ENCODE results near the gene KIDINS220. TPM values are rescaled to one million over a fixed set of nuclear protein-coding genes. Genes with fewer than 3 reads are reported as not detected.

Gene KIDINS220
- total RNA-seq, 1 experiment from 2014 or later = 29.3 TPM

GRCh38 chr2:8850845-8851487 lies 13.6 kb upstream of the KIDINS220 start:
- Histone ChIP-seq H3K9me3 (ENCODE audit: control insufficient read depth, low read depth, low read length) (no peaks in the 10 kb centered on the region), H3K18ac (ENCODE audit: insufficient read length, low read depth, low read length) (no peak overlapping the region), H2BK120ac (ENCODE audit: low read depth, low read length, poor library complexity, severe bottlenecking) (no peak overlapping the region), H4K20me1 (ENCODE audit: control insufficient read depth, insufficient read depth, insufficient read length) (no peaks in the 10 kb centered on the region), H3K4me2 (ENCODE audit: insufficient read depth, insufficient read length, low read length) (no peak overlapping the region), H3K27me3 (ENCODE audit: insufficient read depth, low read length) (no peaks in the 10 kb centered on the region), H2BK5ac (ENCODE audit: insufficient read length, low read length) (no peak overlapping the region), H2AFZ (ENCODE audit: low read length) (no peak overlapping the region), H3T11ph (ENCODE audit: low read length) (no peak overlapping the region), H4K8ac (replicated peaks; ENCODE audit: insufficient read length, low read depth, low read length) (no peak overlapping the region), H3K9ac (ENCODE audit: extremely low read depth, insufficient read length, low read length) (no peak overlapping the region), H3K4me1 (ENCODE audit: insufficient read depth, low read length) (no peaks in the 10 kb centered on the region), H4K91ac (ENCODE audit: insufficient read length, low read depth, low read length) (no peak overlapping the region), H3K79me2 (ENCODE audit: insufficient read depth, low read length) (no peaks in the 10 kb centered on the region), H3K27ac (ENCODE audit: insufficient read length, low read depth, low read length) (no peak overlapping the region), H3K23me2 (ENCODE audit: insufficient read length, low read depth, low read length, poor library complexity, severe bottlenecking) (no peaks in the 10 kb centered on the region), H4K5ac (ENCODE audit: insufficient read length, low read depth, low read length) (no peak overlapping the region), H3K56ac (ENCODE audit: insufficient read length, low read depth, low read length) (no peak overlapping the region), H3K23ac (ENCODE audit: insufficient read length, low read depth, low read length) (no peak overlapping the region), H3K14ac (ENCODE audit: insufficient read depth, low read length) (no peak overlapping the region), H2AK5ac (ENCODE audit: insufficient read length, low read length) (no peak overlapping the region), H2BK20ac (ENCODE audit: low read depth, low read length, poor library complexity, severe bottlenecking) (no peak overlapping the region), H3K79me1 (ENCODE audit: insufficient read depth, low read depth, low read length, poor library complexity, severe bottlenecking) (no peaks in the 10 kb centered on the region), H2BK15ac (ENCODE audit: low read depth, low read length) (no peak overlapping the region), H2BK12ac (ENCODE audit: insufficient read length, low read depth, low read length) (no peak overlapping the region), H3K4ac (ENCODE audit: low read depth, low read length) (no peak overlapping the region)
- Mint-ChIP-seq H3K4me1 (peaks cover 6 to 11% of the 10 kb centered on the region in 2 experiments), H3K27me3 (ENCODE audit: low read depth) (no peaks in the 10 kb centered on the region; the same call in none of the 2 replicates), H3K4me3 (no peak overlapping the region), H3K36me3 (ENCODE audit: insufficient read depth in 1 of 3, low read depth in 3 of 3) (peaks cover 0 to 3% (median 0%) of the 10 kb centered on the region in 3 experiments; a peak in 2 of 7 replicates), H3K9me3 (no peaks in the 10 kb centered on the region), H3K27ac (no peak overlapping the region)
- DNase-seq = no peak
- TF ChIP-seq, protein P1, sequence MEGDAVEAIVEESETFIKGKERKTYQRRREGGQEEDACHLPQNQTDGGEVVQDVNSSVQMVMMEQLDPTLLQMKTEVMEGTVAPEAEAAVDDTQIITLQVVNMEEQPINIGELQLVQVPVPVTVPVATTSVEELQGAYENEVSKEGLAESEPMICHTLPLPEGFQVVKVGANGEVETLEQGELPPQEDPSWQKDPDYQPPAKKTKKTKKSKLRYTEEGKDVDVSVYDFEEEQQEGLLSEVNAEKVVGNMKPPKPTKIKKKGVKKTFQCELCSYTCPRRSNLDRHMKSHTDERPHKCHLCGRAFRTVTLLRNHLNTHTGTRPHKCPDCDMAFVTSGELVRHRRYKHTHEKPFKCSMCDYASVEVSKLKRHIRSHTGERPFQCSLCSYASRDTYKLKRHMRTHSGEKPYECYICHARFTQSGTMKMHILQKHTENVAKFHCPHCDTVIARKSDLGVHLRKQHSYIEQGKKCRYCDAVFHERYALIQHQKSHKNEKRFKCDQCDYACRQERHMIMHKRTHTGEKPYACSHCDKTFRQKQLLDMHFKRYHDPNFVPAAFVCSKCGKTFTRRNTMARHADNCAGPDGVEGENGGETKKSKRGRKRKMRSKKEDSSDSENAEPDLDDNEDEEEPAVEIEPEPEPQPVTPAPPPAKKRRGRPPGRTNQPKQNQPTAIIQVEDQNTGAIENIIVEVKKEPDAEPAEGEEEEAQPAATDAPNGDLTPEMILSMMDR (conservative IDR thresholded peaks at IDR 0.05) = no peak
- no CpG with 5 or more reads among the region's 8 CpGs for WGBS (ENCODE audit: extremely low coverage, insufficient read length, low lambda C conversion rate)
